CD4-positive, alpha-beta T cell treated with Interleukin-10 for 1 hour (primary cell): ENCODE results near the gene BORCS5.
A peak's percentile ranks its signal among the peaks of the same experiment; 100 is the strongest.
"Not testable (repeated sequence)": the region's sequence is repeated elsewhere in the genome, so short reads cannot be mapped to it uniquely, and the experiment has no call there.

Source experiments
- DNase-seq: peaks from one replicate; pipeline ENCODE4 v3.0.0-alpha.2; 2020

Gene BORCS5

DNA sequence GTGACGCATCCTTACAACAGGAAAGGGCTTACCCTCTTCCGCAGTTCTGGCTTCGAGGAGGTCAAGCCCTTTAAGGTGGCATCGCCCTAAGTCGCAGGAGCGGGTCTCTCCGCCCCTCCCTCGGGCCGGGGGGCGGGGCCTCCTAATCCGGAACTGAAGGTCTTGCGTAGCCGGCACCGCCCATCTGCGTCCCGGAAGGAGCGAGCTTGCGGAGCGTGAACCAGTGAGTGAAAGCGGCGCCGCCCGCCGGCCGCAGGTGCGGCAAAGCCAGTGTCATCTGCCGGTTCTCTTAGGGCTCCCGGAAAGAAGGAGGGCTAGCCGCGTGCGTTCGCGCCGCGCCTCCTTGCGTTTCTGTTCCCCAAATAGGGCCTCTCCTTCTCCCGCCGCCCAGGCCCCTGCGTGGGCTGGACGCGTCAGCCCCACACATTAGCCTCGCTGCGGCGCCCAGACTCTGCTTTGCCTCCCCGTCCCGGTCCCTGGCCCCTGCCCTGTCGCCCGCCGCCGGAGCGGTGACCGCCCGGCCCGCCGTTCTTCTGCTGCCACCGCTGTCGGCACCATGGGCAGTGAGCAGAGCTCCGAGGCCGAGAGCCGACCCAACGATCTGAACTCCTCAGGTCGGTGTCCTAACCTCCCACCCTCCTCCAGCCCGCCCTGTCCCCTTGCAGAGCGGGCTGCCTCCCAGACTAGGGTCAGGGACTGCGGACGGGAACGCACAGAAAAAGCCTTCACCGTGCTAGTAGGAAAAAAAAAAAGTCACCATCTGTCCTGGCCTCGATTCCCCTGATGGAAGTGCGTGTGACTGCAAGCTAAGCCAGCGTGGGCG is at the start of gene BORCS5:
Gene BORCS5, plus strand, starts transcription at position 183 of the 823 bp plus-strand sequence. Its CDS starts 374 bp downstream, at position 557.
- DNase-seq, result peak; percentile 99

DNA sequence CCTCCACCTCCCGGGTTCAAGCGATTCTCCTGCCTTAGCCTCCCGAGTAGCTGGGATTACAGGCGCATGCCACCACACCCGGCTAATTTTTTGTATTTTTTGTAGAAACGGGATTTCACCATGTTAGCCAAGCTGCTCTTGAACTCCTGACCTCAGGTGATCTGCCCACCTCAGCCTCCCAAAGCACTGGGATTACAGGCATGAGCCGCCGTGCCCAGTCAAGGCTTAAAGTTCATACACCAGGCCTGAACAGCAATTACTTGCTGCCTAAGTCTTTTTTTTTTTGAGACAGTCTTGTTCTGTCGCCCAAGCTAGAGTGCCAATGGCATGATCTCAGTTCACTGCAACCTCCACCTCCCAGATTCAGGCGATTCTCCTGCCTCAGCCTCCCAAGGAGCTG is 46.2 kb upstream of the BORCS5 start:
- DNase-seq, result not testable (repeated sequence)

DNA sequence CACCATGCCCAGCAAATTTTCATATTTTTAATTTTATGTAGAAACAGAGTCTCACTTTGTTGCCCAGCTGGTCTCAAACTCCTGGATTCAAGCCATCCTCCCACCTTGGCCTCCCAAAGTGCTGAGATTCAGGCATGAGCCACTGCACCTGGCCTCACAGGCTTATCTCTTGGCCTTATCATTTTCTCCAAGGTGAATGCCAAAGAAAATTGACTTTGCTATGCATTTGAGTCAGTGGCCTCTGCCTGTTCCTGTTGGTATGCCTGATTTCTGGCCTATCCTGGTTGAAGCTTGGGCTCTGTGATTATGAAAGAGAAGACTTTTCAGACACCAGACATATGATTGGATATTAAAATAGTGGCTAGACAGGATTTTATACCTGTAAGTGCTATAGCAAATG is 41.0 kb upstream of the BORCS5 start:
- no peak for DNase-seq

DNA sequence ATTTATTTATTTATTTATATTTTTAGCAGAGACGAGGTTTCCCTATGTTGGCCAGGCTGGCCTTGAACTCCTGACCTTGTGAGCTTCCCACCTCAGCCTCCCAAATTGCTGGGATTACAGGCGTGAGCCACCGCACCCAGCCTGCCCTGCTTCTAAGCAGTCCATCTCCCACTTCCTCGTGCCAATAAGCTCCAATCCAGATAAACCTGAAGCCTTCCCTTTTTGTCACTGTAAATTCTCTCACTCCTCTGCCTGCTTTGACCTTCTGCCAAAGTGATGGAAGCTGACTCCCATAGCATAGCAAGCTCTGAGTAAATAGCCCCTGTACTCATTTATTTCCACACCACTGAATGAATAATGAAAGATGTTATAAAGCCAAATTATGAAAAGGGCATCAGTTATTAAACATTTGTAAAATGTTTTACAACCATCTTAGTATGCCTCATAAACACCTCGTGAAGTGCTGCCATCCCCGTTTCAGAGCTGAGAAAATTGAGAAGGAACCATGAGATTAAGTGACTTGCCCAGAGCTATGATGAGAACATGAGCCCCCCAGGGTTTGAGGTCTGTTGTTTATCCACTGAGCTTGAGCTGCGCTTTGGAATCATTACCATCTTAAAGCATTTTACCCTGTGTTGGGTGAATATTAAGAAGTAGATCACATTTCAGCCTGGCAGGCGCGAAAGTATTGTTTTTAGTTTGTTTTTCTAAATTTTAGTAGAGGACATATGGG is 37.3 kb upstream of the BORCS5 start:
- DNase-seq, result no peak

DNA sequence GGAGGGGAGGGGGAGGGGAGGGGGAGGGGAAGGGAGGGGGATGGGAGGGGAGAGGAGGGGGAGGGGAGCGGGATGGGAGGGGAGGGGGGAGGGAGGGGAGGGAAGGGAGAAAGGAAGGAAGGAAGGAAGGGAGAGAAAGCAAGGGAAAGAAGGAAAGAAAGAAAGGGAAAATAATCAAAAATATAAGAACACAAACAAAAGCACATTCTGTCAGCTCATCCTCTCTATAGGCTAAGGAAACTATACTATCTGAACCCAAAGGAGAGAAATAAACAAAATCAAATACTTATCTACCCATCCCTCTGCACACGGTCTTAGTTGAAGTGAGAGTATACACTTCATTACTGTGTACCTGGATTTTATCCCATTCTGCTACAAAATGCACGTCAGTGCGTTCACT is 33.8 kb upstream of the BORCS5 start:
- DNase-seq, result no peak

DNA sequence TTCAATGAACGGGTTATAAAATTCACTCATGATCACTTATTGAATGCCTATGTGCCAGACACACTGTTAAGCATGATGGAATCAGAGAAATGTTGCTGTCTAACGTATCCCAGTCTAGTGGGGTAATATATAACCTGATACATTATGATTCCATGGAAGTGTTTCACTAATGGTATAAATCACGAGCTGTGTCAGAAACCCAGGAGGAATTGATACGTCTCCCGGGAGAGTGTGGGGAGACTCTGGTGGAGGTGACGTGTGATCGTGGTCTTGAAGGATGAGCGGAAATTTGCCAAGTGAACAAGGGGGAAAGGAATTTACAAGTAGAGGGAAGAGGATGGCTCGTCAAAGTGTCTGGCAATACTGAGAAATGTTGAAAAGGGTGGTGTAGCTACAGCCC is 33.3 kb upstream of the BORCS5 start:
- DNase-seq, result no peak

DNA sequence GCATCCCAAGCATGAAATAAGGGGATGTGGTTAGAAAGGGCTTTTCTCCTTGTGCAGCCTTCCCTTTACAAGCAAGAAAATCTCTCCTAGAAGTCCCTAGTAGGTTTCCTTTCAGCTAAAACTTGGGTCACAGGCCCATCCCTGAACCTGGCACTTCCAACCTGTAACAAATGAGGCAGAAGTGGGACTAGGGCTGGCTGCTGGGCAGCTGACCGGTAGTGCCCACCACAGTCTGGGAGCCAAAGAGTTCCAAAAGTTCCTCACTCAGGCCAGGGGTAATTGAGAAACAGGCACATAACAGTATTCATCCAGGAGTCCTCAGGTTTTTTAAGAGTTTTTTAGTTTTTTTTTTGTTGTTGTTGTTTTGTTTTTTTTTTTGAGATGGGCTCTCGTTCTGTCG is 30.6 kb upstream of the BORCS5 start:
- DNase-seq, result no peak

DNA sequence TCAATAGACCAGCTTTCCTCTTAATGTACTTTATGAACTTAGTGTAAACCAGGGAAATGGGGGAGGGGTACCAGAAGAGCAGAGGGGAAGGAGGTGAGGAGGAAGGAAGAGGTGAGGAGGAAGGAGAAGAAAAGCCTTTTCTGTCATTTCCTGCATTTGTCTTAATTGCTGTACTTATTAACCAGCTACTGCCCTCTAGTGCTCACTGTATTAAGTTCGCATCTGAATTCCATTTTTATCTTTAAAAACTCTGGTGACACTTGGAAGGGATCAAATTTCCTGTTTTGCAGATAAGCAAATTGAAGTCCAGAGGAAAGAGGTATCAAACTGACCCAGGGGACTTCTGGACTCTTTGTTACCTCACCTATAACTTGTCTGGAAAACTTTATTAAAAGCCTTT is 29.1 kb upstream of the BORCS5 start:
- peak; percentile 65 for DNase-seq

DNA sequence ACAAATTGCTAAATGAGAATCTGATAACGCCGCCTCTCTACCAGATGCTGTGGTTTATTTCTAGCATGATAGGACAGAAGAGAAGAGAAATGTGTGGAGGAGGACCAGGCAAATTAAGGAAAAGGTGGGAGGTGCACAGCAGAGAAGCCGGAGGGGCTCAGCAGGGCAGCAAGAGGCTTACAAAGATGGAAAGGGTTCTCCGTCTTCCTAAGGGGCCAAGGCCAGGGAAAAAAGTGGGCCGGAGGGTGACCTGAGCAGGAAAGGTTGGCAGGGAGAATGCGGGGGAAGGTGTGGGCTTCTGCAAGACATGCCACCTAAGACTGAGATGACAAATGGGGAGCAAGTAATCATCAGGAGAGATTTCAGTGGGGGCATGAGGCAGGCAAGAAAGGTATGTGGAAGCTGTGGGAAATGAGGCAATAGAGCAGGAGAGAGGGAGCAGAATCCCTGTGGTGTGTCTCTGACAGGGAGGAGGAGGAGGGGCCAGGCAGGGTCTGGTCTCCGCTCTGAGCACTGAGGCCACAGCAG is 25.6 kb upstream of the BORCS5 start:
- no peak for DNase-seq

DNA sequence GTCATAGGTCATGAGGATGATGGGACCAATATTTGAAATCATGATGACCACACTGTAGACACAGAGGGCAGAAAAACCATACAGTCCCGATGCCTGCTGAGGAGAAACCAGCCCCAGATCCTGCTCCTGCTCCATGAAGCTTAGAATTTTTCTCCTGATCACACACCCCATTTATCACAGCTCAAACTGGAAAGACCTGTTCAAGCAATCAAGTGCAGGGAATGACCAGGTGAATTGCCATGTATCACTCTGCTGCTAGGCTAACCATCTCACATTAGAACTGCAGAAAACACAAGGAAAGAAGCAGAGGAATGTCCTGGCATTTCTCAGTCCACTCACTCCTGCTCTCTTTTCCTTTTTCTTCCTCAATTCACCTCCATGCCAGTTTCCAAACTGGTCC is 25.0 kb upstream of the BORCS5 start:
- DNase-seq, result no peak

DNA sequence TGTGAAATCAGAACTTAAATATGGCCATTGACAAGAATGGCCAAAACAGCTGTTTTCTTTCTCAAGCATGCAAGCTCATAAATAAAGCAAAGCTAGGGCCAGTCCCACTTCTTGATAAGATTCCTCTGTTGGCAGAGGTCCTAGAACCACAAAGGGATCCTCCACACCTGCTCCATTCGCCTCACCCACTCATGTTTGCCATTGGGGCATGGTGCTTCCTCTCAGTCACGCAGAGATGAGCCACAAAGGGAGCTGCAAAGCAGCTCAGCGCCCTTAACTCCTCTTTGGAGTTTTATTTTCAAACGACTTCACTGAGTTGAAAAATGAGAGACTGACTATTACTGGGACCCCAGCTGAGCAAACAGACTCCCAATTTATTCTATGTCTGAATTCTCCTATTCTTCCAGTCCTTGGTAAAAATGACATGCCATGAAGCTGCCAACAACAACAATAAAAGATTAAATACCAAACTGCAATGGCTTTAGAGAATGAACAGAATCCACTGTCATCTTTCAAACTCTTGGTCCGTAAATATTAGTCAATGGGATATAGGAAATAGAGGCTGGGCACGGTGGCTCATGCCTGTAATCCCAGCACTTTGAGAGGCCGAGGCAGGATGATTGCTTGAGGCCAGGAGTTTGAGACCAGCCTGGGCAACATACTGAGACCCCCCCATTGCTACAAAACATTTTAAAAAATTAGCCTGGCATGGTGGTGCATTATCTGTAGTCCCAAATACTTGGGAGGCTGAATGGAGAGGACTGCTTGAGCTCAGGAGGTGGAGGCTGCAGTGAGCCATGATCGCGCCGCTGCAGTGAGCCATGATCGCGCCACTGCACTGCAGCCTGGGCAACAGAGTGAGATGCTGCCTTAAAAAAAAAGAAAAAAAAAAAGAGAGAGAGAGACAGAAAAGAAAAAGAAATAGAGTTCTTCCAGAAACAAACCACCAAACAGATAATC is 23.2 kb upstream of the BORCS5 start:
- DNase-seq, result no peak

DNA sequence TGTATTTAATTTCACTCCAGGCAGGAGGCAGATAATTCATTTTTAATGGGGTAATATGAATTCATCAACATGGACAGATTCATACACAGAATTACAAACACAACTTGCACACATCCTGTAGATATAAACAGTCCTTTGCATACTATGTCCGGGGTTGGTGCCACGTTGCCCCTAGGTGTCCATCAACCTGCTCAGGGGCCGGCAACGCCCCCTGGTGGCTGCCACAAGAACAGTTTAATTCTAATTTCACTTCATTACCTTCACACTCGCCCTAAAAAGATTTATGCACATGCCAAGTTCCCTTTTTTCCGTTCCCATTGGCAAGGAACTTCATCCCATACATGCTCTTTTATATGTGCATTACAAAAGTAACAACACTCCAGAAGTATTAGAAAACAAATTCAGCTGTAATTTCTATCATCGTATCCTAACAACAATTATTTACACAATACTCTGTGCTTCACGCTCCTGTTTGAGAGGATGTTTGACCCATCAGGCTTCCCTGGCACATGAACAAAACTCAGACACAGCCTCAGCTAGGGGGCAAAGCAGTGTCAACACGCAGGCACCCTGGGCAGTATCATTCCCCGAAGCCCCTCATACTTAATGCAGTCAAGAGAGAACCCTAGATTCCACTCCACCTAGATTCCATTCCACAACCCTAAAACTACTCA is 22.4 kb upstream of the BORCS5 start:
- DNase-seq, result peak; percentile 68

DNA sequence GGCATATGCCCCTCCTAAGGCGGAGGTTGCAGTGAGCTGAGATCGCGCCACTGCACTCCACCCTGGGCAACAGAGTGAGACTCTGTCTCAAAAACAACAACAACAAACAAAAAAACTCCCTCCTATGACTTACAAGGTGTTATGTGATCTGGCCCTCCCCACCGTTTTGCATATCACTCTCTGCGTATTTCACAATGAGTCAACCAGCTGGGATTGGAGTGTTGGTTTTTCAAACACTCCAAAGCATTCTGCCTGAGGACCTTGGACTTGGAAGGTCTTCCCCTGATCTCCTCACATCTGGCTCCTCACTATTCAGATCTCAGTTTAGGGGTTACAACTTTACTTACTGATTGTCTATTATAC is 20.8 kb upstream of the BORCS5 start:
- DNase-seq, result no peak

DNA sequence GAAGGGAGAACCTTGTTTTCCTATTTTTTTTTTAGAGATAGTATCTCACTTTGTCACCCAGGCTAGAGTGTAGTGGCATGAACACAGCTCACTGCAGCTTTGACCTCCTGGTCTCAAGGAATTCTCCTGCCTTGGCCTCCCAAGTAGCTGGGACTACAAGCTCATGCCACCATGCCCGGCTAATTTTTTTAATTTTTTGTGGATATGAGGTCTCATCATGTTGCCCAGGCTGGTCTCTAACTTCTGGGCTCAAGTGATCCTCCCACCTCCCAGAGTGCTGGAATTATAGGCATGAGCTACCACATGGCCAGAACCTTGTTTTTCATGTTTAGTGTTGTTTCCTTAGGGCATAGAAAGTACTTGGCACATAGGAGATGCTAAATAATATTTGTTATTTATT is 20.4 kb upstream of the BORCS5 start:
- no peak for DNase-seq

DNA sequence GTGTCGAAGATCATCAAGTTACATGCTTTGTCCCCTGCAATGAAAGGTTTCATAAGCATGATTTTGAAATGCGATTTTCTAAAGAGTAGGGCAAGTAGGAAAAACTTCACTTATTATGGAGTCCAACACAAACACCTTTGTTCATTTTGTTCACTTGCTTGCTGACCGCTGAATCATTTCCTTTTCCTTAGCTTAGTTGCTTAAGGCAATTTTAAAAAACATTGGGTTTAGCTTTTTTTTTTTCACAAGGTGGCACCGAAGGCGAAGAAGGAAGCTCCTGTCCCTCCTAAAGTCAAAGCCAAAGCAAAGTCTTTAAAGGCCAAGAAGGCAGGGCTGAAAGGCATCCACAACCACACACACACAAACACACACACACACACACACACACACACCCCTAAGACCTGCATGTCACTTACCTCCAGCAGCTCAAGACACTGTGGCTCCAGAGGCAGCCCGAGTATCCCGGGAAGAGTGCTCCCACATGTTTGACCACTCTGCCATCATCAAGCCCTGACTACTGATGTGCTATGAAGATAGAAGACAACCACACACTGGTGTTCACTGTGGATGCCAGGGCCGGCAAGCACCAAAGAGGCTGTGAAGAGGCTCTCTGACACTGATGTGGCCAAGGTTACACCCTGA is 18.2 kb upstream of the BORCS5 start:
- no peak for DNase-seq

DNA sequence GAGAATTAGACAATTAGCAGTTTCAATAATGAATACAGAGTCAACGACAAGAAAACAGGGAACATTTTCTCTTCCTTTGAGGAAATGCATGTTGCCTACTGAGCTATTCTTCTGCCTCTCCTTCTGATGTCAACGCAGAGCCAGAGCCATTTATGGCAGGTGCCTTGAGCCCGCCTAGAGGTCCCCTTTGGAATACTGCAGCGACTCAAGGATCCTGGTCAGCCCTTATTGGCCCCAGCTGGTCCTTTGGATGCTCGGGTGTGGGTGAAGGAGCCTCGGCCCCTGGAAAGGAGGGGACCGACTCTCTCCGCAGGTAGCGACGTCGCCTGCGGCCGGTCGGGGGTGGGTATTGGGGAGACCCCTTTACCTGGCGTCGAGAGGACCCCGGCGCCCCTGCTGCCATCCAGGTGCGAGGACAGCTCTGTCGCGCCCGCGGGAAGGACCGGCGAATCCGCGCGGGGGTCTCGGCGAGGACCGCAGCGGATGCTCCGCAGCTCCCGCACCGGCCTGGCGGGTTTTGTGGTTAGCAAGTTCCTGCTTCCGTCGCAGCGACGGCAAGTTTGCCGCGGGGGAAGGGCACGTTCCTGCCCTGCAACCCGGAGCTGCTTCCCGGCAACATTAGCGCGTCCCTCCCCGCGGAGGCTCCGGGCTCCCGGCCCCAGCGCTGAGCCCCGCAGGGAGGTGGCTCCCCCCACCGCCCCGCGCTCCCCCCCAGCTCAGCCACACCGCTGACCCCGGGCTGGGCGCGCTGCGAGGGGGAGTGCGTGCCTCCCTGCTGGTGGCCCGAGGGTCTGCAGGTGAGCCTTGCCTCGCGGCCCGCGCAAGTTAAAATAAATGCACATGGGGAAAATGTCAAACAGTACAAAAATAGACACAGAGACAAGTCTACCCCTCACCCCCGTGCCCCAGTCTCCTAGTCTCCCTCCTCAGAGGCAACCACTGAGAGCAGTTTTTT is 6.9 kb upstream of the BORCS5 start, which contains the start of gene MANSC1:
Gene MANSC1, minus strand, starts transcription at position 532 of the 955 bp plus-strand sequence. CDS start 6,928 bp downstream, outside the sequence.
- peak; percentile 59 for DNase-seq

DNA sequence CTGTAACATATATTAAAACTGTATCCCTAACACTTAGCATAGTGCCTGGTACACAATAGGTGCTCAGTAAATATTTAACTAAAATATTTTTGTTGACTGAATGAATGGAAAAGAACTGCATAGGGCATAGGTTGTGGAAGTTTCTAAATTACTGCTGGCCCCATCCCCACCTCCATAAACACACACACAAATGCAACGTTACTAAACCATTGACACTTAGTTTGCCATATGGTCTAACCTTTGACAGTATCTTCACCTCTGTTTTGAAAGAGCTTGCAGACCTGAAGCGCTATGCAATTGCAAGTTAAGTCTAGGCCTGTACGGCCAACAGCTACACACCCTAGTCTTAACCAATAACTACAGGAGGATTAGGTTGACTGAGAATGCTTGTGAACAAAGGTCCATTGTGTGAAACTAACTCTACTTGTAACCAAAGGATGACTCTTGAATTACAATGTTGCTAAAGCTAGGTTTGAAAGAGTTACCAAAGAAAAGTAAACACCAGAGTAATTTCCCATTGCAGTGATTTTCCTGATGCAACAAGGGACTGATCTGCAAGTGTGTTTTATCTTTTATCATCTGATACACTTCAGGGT is 5.9 kb upstream of the BORCS5 start:
- no peak for DNase-seq

DNA sequence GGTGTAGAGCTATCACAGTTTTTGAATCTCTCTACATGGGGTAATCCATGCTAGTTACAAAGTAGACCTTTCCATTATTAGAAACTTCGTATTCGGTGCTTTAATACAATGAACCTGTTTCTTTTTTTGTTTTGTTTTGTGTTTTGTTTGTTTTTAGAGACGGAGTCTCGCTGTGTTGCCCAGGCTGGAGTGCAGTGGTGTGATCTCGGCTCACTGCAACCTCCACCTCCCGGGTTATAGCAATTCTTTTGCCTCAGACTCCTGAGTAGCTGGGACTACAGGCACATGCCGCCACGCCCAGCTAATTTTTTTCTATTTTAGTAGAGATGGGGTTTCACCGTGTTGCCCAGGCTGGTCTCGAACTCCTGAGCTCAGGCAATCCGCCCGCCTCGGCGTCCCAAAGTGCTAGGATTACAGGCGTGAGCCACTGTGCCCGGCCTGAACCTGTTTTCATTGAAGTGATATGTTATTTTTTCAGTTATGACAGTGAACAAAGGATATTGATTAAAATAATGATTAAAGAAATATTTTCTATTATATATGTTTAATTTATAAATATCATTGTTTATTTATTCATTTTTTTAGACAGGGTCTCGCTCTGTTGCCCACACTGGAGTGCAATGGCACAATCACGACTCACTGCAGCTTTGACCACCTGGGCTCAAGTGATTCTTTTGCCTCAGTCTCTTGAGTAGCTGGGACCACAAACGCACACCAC is 5.3 kb upstream of the BORCS5 start:
- not testable (repeated sequence) for DNase-seq

DNA sequence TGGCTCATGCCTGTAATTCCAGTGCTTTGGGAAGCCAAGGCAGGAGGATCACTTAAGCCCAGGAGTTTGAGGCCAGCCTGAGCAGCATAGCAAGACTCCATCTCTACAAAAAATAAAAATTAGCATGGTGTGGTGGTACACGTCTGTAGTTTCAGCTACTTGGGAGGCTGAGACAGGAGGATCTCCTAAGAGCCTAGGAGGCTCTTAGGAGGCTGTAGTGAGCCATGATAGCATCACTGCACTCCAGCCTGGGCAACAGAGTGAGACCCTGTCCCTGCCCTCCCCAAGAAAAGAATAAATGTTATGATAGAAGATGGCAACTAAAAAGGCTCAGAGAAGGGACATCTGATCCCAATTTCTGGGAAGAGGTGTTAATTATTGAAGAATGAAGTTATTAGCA is 3.6 kb upstream of the BORCS5 start:
- no peak for DNase-seq
